ENCODE data around the gene PRKN.
"Not testable (repeated sequence)": the region's sequence is repeated elsewhere in the genome, so short reads cannot be mapped to it uniquely, and the experiment has no call there.

PRKN gene

DNA sequence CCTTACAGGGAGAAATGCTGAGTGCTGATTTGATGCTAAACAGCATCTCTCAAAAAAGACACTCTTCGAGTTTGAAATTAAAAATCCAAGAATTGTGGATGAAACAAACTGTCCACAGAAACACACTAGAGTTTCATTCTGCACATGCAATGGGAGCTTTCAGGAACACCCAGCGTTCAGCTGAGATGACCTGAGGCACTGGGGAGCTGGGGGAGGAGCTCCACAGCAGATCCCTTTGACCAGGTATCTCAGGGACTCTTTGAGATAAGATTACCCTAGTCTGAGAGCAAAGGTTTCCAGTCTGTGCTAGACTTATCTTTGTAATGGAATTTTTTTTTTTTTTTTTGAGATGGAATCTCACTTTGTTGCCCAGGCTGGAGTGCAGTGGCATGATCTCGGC, 1382.9 kb downstream of the PRKN start:
- DNase-seq (ENCODE audit: low read depth in 2 of 2, low spot score in 1 of 2): no peak

DNA sequence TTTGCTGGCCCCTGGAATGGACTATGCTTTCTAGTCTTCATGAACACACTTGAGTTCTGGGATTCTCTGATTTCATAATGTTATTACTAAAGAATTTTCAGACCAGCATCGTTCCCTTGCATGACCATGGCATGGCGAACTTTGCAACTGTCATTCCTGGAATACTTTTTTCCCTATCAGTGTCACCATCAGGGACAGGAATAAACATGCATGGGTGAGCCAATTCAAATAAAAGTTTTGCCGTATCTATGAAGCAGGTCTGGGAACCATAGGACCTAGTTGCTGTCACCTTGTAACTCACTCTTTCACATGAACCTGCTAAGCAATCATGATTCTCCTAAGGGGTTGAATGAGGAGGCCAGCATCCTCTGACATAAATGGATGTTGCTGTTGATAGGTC, 1385.5 kb downstream of the PRKN start:
- DNase-seq (ENCODE audit: low read depth in 2 of 2, low spot score in 1 of 2): no peak

DNA sequence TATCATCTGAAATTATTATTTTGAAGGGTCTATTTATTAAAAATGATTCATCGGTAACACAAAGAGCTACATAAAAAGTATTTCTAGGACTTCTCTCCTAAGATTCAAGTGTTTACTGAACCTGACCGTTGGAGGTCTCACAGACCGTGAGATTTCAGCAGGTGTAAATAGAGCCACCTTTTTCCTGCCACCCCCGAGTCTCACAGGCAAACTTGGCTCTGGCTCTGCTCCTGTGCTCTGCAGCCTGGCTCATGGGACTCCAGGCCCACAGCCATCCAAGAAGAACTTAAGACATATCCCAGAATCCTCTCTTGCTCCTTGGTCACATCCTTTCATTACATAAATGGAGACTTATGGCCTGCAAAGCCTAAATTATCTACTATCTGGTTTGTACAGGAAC, 1385.9 kb downstream of the PRKN start:
- DNase-seq (ENCODE audit: low read depth in 2 of 2, low spot score in 1 of 2): no peak

DNA sequence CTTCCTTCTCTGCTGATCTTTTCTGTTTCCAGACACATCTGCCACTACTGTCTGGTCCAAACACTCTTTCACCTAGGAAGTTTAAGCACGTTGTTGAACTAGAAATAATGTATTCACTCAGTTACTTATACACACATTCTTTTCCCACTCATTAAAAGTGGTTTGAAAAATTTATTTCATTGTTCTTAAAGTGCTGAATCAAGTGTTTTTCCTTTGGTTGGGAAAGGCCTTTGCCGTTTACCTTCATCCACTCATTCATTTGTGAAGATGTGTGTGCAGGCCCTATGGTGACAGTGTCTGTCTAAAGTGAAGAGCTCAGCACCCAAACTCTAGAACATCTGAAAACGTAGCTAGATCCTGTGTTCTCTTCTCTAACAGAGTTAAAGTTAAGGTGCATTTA, 1389.6 kb downstream of the PRKN start:
- DNase-seq (ENCODE audit: low read depth in 2 of 2, low spot score in 1 of 2): no peak

DNA sequence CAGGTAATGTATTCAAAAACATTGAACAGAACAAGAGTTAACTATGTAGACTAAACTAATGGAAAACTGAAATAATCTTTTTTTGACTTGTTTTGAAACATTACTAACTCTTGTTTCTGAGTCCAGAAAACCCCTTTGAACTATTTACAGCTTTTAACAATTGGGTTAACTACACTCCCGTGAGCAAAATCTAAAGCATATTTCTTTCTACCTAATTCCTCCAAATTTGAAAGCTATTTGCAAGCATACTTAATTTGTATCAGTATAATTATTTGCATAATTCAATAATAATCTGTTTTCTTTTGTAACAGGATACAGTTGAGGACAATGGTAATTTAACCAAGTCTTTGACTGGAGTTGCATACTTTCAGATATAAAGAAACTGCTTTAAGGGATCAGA, 1391.1 kb downstream of the PRKN start:
- no peak for DNase-seq (ENCODE audit: low read depth in 2 of 2, low spot score in 1 of 2)

DNA sequence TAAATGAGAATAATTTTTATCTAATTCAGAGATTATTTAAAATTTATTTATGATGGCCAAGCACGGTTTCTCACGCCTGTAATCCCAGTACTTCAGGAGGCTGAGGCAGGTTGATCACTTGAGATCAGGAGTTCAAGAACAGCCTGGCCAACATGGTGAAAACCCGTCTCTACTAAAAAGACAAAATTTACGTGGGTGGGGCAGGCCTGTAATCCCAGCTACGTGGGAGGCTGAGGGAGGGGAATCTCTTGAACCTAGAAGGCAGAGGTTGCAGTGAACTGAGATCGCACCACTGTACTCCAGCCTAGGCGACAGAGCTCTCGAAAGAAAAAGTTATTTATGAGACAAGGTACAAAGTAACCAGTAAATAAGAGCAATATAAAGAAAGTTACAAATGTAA, 1394.2 kb downstream of the PRKN start:
- no peak for DNase-seq (ENCODE audit: low read depth in 2 of 2, low spot score in 1 of 2)

DNA sequence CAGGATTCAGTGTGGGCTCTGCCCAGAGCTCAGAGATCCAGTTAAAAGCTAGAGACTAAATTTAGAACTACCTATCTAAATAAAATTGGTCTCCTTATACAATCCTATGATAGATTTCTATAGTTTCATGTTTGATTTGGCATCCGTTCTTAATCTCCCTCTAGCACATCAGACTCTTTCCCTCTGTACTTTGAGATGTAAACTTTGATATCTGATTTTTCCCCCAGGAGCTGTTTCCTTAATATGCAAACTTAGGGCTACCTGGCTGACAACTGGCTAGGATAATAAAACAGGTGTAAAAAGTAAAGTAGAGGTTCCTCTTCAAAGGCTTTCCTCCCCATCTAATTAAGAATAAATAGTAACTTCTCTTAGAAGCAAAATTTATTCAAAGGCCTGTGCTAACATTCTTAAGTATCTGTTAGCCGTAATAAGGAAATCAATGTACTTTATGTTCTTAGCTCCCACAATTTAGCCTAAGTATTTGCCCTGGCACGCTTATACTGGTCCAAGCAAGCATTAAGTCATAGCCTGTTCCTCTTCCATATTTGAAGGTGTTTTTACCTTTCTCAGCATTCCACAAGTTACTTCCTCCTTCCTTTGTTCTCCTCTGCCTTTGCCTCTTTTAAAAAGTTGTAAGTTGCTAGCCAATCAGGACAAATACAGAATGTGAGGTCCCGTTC, 1396.0 kb downstream of the PRKN start:
- DNase-seq (ENCODE audit: low read depth in 2 of 2, low spot score in 1 of 2): not testable (repeated sequence)

DNA sequence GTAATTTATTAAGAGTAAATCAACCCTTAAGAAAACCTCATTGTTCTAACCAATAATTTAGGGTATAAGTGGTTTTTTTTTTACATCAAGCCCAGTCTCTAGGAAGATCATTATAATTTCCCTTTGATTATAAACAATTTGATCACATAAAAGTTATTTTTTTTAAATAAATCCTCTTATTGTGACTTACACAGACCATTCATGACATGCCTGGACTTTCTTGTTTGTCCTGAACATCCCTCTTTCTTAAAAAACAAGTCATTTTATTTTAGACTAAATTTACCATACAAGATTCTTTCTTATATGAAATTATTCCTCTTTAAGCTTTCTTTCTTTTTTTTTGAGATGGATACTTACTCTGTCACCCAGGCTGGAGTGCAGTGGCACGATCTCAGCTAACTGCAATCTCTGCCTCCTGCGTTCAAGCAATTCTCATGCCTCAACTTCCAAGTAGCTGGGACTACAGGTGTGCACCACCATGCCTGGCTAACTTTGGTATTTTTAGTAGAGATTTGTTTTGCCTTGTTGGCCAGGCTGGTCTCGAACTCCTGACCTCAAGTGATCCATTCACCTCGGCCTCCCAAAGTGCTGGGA, 1400.1 kb downstream of the PRKN start:
- no peak for DNase-seq (ENCODE audit: low read depth in 2 of 2, low spot score in 1 of 2)

DNA sequence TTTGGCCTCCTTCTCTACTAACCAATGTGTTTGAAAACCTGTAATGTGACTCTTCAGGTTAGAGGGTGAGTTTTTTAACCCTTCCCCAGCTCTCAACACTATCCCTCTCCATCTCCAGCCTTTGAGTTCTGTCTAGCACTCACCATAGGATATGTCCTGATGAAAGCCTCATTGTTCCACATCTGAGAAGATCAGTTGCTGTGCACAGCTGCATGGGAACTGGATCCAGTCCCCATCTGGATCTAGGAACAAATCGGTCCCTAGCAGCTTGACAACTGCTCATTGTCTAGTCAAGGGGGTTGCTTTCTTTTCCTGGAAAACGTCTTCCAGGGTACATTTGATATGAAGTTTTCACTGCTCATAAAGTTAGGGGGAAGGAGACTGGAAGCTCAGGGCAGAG, 1408.3 kb downstream of the PRKN start:
- DNase-seq (ENCODE audit: low read depth in 2 of 2, low spot score in 1 of 2): no peak

DNA sequence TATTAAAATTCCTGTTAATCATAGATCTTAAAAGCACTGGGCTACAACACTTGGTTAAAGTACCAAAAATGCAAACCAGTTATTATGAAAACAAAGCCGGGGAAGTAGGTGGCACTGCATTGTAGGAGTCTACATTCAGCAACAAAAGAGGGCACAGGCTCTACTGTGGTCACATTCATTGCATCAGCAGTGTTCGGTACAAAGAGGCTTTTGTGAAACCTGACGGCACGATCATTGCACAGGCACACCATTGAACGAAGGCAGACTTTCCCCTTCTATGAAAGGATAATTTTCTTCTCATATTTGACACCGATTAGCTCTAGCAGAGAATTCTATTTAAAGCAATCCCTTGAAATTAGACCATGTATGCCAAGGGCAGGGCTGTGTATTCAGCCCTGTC, 1409.1 kb downstream of the PRKN start:
- no peak for DNase-seq (ENCODE audit: low read depth in 2 of 2, low spot score in 1 of 2)

DNA sequence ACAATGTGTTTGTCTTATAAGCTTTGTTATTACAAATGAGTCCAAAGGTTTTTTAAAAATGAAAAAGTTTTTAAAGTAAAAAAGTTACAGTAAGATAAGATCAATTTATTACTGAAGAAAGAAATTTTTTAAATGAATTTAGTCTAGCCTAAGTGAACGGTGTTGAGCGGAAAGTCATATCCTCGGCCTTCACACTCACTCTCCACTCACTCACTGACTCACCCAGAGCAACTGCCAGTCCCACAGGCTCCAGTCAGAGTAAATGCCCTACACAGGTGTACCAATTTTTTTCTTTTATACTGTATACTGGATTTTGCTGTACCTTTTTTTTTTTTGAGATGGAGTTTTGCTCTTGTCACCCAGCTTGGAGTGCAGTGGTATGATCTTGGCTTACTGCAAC, 1411.0 kb downstream of the PRKN start:
- no peak for DNase-seq (ENCODE audit: low read depth in 2 of 2, low spot score in 1 of 2)

DNA sequence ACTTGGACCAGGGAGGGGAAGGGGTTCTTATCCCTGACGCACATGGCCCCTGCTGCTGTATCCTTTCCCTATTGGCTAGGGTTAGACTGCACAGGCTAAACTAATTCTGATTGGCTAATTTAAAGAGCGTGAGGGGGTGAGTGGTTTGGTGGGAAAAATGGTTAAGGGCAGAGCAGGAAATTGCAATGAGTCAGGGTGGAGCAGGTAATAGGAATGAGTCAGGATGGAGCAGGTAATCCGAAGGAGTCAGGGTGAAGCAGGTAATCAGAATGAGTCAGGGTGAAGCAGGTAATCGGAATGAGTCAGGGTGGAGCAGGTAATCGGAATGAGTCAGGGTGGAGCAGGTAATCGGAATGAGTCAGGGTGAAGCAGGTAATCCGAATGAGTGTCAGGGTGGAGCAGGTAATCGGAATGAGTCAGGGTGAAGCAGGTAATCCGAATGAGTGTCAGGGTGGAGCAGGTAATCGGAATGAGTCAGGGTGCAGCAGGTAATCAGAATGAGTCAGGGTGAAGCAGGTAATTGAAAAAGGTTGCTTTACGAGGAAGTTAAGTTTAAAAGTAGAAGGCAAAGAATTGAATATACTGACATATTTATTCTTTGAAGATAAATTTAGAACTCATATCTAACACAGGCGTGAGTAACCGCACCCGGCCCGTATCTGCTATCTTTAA, 1412.2 kb downstream of the PRKN start:
- DNase-seq (ENCODE audit: low read depth in 2 of 2, low spot score in 1 of 2): not testable (repeated sequence)

DNA sequence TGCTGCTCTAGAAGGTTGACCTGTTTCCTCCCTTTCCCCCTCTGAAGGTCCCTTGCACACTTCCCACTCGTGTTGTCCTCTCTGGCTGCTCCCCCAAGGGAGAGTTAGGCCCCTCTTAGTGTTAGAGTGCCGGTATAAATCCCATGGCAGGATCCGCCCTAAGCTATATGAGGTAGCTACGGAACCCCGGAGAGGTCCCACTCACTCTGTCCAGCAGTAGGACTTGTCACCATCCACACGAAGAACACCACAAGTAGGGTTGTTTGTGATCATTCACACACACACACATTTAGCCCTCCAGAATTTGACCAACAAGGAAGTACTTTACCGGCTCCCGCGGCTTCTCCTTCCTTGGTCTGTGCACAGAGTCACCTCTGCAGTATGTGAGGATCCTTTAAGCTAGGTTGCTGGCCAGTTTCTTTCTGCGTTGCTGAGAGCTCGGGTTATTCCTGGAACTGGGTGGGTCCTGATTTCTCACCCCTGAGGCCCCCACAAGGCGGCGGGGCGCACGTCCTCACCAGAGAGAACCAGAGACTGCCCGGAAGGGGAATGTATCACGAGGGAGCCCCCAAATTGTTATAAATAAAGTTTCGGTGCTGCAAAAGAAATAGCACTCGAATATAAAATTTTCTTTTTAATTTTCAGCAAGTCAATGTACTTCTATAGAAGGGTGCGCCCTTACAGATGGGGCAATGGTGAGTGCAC, 1412.9 kb downstream of the PRKN start:
- not testable (repeated sequence) for DNase-seq (ENCODE audit: low read depth in 2 of 2, low spot score in 1 of 2)

DNA sequence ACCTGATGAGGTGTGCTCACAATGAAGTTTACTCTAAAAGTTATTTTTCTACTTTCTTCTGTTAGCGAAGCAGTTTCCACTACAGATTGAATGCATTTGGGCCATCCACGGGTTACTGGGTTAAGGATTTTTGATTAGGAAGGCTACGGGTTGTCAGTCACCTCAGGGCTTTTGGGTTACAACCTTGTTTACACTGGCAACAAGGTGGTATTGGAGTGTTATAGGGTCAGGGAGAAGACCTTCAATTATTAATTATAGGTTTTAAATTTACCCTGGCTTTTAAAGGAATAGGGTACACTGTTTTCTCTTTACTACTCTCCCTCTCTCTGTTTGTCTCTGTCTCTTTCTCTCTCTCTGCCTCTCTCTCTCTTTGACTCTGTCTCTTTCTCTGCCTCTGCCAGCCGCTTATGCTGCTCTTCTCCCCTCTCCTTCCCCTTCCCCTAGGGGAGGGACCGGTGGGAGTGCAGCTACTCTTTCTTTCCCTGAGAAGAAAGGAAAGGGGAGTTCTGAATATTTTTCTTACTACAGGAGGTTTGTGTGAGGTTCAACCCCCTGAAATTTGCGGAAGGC, 1413.5 kb downstream of the PRKN start:
- no peak for DNase-seq (ENCODE audit: low read depth in 2 of 2, low spot score in 1 of 2)

DNA sequence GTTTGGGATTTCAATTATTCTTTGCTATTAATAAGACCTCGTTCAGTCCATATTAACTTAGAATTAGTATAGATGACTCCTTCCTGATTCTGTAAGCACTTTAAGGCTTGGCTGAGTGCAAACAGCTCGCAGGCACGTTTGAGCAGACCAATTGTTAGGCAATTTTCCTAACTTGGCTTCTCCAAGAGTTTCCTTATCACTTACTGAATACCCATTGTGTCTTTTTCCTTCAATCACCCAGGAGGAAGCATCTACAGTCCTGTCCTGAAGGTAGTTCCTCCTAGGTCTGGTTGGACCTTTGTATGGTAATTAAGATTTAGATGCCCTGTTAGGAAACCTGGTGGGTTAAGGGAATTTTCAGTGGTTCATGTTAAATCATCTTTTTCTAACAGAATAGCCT, 1414.1 kb downstream of the PRKN start:
- DNase-seq (ENCODE audit: low read depth in 2 of 2, low spot score in 1 of 2): not testable (repeated sequence)

DNA sequence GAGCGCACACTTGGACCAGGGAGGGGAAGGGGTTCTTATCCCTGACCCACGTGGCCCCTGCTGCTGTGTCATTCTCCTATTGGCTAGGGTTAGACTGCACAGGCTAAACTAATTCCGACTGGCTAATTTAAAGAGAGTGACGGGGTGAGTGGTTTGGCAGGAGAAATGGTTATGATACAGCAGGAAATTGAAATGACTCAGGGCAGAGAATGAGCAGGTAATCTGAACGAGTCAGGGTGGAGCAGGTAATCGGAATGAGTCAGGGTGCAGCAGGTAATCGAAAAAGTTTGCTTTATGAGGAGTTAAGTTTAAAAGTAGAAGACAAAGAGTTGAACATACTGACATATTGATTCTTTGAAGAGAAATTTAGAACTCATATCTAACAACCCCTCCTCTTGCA, 1417.8 kb downstream of the PRKN start:
- DNase-seq (ENCODE audit: low read depth in 2 of 2, low spot score in 1 of 2): not testable (repeated sequence)

DNA sequence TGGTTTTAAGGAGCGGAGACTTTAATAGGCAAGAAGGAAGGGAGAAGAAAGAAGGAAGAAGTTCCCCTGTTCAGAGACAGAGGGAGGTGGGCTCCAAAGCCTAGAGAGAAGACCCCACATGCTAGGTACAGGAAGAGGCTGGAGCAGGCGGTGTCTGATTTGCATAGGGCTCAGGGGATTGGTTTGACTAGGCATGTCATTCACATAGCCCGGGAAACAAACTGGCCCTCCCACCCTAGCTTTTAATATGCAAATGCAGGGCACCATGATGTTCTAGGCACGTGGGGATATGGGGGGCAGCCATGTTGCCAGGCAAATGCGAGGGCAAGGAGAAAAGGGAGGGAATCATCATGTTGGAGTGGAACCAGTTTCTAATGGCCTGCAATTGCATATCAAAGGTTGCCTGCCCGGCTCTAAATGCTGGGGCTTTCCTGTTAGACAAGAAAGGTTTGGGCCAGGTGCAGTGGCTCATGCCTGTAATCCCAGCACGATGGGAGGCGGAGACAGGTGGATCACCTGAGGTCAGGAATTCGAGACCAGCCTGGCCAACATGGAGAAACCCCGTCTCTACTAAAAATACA, 1419.4 kb downstream of the PRKN start:
- DNase-seq (ENCODE audit: low read depth in 2 of 2, low spot score in 1 of 2): no peak

DNA sequence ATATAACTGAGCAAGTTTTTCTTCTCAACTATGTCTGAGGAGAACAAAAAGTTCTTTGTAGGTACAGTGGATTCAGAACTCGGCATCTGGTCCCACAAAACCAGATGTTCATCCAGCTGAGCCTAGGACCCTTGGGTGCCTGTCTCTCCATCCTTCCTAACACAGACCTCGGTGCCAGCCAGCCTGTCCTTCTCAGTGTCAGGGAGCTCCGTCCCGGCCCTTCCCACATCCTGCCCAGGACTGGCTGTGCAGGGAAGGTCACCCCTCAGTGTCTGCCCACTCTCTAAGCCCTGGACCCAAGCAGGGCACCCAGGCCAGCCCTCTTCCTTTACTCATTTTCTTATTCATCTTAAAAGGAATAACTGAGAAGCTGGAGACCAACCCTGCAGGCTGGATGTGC, 1421.7 kb downstream of the PRKN start:
- no peak for DNase-seq (ENCODE audit: low read depth in 2 of 2, low spot score in 1 of 2)

DNA sequence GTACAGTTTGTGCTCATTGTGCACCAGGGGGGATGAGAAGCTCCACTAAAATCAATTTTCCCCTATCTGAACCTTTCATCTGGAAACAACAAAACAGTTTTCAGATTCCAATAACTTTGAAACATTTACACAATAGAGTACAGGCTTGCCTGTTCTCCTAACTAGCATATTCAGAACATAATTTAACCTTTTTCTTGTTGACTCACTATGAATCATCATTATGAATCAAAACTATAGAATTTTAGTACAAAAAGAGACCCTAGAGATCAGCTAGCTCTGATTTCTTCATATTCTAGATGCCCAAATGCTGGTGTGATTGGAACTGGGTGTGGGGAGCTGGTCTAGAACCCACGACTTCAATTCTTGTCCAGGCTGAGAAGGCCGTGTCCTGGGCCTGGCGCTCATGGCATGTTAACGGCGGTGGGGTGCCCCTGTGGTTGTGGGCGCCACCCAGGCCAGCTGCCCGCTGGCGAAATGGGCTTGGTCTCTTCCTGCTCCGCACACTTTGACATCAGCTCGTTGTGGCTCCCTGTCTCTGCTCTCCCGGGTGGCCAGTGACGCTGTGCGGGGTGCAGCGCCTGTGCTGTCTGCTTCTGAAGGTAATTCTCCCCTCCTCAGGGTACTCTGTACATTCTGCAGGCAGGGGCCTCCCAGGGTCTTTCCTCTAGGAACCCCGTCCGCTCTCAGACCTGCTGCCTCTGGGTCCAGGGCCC, 1423.8 kb downstream of the PRKN start:
- no peak for DNase-seq (ENCODE audit: low read depth in 2 of 2, low spot score in 1 of 2)

DNA sequence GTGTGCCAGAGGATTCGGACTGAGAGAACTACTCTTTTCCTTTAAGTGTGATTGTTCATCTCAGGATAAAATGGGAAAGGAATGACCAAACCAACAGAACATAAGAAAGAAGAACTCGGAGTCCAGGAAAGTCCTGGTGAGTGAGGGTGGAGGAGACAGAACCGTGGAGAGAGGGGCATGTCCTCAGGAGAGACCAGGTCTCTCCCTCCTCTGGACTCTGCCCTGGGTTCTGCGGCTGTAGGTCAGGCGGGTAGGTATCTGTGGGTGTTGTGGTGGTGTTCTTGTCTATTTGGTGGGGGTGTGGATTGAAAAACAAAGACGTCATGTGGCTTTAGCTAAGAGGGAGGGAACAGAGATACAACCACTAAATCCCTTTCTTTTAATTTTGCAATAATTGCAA, 1424.6 kb downstream of the PRKN start:
- DNase-seq (ENCODE audit: low read depth in 2 of 2, low spot score in 1 of 2): no peak

DNA sequence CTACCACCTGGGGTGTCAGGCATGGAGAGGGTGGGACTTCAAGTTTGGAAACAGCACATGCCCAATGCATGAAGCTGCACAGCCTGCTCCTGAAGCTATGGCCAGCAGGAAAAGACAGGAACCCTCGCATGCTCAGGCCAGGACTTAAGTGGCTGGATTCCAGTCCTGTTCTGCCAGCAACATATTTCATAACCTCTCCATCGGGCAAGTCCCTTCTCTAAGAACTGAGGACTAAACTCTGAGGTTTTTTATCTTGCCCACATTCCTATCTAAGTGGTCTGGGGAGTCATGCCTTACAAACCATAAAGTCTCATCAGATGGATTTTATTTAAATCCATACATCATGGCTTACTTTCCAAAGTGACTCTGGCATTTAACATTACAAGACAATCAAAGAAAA, 1426.2 kb downstream of the PRKN start:
- DNase-seq (ENCODE audit: low read depth in 2 of 2, low spot score in 1 of 2): no peak

All from stimulated activated CD8-positive, alpha-beta memory T cell treated with anti-CD3 and anti-CD28 coated beads, Interleukin-4, amount 100 ng/mL, for 1 hour (primary cell).